GM21619 (cell line): Measurements from ENCODE around the gene C19orf73.
A peak's percentile ranks its signal among the peaks of the same experiment; 100 is the strongest.

Source experiments
- ATAC-seq: cut with Tn5 transposase; IDR thresholded peaks from one replicate; pipeline ENCODE4 v1.9.1; 2021; ENCODE audit not compliant: unreplicated experiment

C19orf73 gene

GRCh38 chr19:49118565-49119410 lies at the start of gene C19orf73:
TSS of gene C19orf73 (minus strand) at chr19:49119143. CDS start at chr19:49119022, 121 bp downstream.
- peak; percentile 69 for ATAC-seq

GRCh38 chr19:49168421-49168820 lies 49.5 kb upstream of the C19orf73 start:
- ATAC-seq, result no peak

DNA sequence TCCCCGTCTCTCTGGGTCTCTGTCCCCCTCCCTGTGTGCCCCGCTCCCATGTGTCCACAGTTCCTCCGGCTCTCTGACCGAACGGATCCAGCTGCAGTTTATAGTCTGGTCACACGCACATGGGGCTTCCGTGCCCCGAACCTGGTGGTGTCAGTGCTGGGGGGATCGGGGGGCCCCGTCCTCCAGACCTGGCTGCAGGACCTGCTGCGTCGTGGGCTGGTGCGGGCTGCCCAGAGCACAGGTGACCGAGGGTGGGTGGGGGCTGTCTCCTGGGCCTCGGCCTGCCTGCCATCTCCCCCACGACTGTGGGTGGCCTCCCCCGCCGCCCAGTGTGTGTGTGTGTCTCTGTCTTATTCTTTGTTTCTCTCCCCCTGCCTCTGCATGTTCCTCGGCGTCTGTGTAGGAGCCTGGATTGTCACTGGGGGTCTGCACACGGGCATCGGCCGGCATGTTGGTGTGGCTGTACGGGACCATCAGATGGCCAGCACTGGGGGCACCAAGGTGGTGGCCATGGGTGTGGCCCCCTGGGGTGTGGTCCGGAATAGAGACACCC lies 49.0 kb upstream of the C19orf73 start:
- ATAC-seq, result no peak

DNA sequence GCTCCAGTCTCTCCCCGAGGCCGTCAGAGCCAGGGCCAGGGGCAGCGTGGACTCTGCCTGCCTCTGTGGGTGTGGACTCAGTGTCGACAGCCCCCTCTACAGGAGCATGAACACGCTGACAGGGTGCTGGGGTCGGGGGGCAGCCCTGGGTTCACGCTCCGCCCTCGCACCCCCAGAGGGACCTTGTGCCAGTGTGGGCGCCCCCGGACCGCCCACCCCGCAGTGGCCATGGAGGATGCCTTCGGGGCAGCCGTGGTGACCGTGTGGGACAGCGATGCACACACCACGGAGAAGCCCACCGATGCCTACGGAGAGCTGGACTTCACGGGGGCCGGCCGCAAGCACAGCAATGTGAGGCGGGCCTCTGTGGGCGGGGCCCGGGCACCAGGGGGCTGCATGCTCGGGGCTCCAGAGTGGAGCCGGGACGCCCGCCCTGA lies 46.9 kb upstream of the C19orf73 start:
- no peak for ATAC-seq

- ATAC-seq, result no peak
Measured at GRCh38 chr19:49165111-49165750, 46.3 kb upstream of the C19orf73 start.

DNA sequence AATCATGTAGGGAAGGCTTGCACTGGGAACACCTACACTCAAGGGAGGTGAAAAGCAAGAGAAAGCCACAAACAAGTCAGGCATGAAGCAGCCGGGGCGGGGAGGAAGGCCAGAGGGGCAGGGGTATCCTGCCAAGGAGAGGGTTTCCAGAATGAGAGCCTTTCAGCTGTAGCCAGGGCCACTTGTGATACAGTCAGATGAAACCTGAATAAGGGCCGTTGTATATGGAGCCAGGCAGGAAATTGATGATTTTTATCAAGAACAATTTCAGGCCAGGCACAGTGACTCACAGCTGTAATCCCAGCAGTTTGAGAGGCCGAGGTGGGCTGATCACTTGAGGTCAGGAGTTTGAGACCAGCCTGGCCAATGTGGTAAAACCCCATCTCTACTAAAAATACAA lies 43.0 kb upstream of the C19orf73 start:
- no peak for ATAC-seq

DNA sequence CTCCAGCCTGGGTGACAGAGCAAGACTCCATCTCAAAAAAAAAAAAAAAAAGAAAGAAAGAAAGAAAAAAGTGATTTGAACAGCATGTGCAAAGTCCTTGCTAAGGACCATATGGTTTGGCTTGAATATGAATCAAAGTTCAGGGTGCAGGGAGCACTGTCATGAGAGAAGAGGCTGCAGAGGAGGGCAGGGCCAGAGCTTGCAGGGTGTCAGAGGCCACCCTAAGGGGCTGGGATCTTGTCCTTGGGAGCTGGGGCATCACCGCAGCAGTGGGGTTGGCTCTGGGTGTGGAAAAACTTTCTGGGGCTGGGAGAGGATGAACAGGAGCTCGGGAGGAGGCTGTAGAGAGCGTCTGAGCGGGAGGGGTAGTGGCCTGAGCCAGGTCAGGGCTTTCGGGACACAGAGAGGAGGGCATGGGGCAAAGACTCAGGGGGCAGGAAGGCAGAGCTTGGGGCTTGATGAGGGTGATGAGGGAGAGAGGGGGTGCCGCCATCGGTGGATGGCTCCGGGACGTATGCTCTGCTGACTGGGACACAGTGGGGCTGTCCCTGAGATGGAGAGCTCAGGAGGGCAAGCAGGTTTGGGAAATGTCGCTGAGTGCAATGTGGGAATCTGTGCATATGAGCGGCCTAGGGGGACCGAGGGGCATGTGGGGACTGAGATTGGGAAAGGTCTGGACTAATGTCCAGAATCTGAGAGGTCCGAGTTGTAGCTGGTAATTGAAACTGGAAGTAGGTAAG lies 41.7 kb upstream of the C19orf73 start:
- ATAC-seq, result no peak

GRCh38 chr19:49157445-49158224 lies 38.7 kb upstream of the C19orf73 start, which contains the start of gene TRPM4:
TSS of gene TRPM4 (plus strand) at chr19:49157792. CDS start at chr19:49157867, 75 bp downstream.
- no peak for ATAC-seq

- ATAC-seq, result no peak
Measured at GRCh38 chr19:49155820-49156346, 36.9 kb upstream of the C19orf73 start.

- no peak for ATAC-seq
Measured at GRCh38 chr19:49155005-49155819, 36.3 kb upstream of the C19orf73 start, which contains the start of gene HRC. TSS of gene HRC (minus strand) at chr19:49155396. CDS start at chr19:49155237, 159 bp downstream.

GRCh38 chr19:49154279-49154678 lies 35.3 kb upstream of the C19orf73 start:
- ATAC-seq, result no peak

DNA sequence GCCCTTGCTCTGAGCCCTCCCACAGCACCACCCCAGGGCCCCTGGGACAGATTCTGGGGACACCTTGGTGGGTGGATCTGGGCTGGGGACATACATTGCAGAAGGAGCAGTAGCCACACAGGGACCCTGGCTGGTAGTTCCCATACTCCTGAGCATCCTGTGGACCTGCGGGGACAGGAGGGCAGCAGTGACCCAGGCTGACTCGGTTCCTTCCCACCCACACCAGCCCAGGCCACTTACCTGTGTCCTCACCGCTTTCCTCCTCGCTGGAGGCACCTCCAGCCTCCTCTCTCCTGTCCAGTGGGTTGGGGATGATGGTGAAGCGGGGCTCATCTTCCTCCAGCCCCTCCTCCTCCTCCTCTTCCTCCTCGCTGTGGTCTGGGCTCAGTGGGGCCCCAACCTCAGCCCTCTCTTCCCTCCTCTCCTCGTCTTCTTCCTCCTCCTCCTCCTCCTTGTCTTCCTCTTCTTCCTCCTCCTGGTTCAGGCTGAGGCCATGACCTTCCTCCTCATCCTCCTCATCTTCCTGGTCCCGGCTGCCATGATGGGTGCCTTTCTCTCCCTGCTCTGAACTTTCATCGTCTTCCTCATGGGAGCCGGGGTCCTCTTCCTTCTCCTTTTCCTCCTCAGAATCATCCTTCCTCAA lies 34.3 kb upstream of the C19orf73 start:
- no peak for ATAC-seq

DNA sequence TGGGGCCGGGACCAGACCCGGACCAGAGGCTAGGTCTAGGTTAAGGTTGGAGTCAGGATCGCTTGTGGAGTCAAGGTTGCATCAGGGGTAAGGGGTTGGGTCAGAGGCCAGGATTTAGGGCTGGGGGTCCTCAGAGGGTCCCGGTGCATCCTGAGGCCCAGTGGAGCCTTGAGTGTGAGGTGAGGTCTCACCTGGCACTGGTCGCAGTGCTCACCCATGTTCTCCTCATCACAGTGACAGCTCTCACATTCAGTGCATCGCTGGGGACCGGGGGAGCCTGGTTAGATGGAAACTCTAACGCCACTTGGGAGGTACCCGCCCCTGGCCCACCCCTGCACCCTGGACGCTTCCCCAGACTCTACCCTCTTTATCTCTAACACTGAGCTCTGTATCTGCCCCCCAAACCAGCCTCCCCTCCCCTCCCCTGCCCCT lies 33.2 kb upstream of the C19orf73 start:
- no peak for ATAC-seq

- no peak for ATAC-seq
Measured at GRCh38 chr19:49151267-49152118, 32.5 kb upstream of the C19orf73 start.

GRCh38 chr19:49150944-49151243 lies 32.0 kb upstream of the C19orf73 start:
- ATAC-seq, result no peak

- ATAC-seq, result no peak
Measured at GRCh38 chr19:49150106-49150943, 31.4 kb upstream of the C19orf73 start.

DNA sequence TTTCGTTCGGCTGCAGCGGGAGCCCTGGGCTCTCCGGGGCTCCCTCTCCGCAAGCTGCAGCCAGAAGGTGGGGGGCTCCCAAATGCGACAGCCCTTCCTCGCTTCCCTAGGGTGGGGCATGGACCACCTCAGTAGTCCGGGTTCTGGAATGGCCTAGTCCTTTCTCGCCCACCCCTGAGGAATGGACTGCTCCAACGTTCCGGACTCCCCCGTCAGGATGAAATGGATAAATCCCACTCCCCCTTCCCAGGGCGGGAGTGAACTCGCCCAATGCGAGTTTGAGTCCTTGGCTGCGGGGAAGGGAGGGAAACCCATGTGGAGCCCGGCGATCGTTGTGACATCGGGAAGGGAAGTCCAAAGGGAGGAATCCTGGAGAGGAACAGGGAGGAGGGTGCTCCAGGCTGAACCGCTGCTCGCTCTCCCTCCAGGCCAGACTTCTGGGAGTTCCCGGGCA lies 30.7 kb upstream of the C19orf73 start:
- ATAC-seq, result no peak
